Endometrium (tissue), 2 donors: Measurements from ENCODE around the gene TMEM200B.
"Not testable (repeated sequence)": the region's sequence is repeated elsewhere in the genome, so short reads cannot be mapped to it uniquely, and the experiment has no call there.

Source experiments
- FAIRE-seq: peaks from 2 replicates; lab custom pipeline; 2012; peaks lifted over from hg19 to GRCh38; lab: Jason Lieb, UNC
- donor health status: control.
- donor health status: control.

Gene TMEM200B

GRCh38 chr1:29133861-29134694 lies 10.4 kb upstream of the TMEM200B start:
- FAIRE-seq = no peak

- FAIRE-seq = not testable (repeated sequence)
These were observed 7.4 kb upstream of the TMEM200B start for GRCh38 chr1:29131056-29131455.

GRCh38 chr1:29129916-29130315 lies 6.2 kb upstream of the TMEM200B start:
- FAIRE-seq = no peak

DNA sequence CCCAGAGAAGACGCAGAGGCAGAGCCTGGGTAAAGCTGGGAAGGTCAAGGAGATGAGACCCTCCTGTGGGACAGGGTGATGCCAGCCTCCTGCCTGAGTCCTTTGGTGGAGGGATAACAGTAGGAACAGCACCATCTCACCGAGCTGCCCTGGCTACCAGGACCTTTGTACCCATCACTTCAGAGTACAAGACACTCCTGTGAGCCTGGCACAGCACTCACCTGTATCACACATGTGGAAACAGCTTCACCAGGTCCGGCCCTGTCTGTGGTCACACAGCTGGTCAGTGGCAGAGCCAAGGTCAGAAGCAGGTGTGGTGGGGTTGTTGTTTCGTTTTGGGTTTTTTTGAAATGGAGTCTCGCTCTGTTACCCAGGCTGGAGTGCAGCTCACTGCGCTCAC lies 5.0 kb upstream of the TMEM200B start:
- no peak for FAIRE-seq

- no peak for FAIRE-seq
These were observed 2.5 kb upstream of the TMEM200B start for GRCh38 chr1:29126198-29126597.

- no peak for FAIRE-seq
These were observed 2.1 kb upstream of the TMEM200B start for GRCh38 chr1:29125788-29126187.

- FAIRE-seq = no peak
These were observed 1.5 kb upstream of the TMEM200B start for GRCh38 chr1:29125237-29125641.

- FAIRE-seq = no peak
These were observed 898 bp upstream of the TMEM200B start for GRCh38 chr1:29124366-29125236.

GRCh38 chr1:29123053-29123886 lies 433 bp downstream of the TMEM200B start:
- no peak for FAIRE-seq

DNA sequence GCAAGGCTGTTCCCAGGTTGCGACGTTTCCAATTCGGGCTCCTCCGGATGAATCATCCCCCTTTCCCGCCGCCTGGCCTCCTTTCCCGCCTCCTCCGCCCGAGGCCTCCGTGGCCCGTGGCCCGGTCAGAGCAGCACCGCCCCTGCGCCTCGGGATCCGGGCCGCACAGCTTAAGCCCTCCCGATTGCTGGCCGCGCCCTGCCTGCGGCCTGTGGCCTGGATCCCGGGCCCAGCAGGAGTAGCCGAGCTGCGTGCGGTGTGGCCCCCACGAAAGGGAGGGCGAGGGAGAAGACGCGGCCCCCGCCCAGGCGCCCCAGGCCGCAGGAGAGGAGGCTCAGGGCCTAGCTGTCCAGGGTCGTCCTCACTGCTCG lies 1.0 kb downstream of the TMEM200B start:
- no peak for FAIRE-seq

DNA sequence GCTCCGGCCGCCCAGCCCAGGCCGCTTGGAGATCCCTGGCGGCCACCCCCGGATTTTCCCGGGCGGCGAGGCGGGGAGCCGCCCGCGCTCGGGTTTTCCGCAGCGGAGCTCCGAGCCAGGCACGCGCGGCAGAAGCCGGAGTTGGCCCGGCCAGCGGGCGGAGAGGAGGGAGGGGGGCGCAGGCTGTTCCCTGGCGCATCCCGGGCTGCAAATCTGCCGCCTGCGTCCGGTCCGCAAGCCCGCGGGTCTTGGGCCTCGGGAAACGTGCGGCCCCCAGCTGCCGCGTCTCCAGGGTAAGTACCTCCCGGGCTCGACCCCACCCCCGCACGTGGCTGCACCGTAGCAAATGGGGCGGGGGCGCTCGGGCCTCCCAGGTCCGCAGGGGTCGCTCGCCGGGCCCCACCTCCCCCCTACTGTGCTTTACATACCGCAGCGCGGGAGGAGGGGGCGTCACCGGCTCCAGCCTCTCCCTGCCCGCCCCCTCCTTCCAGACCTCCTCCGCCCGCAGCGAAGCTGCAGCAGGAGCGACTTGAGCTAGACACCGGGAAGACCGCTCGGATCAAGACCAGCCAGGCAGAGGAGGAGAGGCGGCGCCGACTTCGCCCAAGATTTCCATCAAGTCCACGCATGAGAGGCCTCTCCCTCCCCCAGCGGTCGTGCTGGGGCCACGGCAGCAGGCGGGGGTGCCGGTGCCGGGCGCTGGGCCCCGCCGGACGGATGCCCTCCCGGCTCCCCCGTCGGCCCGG lies 1.6 kb downstream of the TMEM200B start:
- FAIRE-seq = no peak

GRCh38 chr1:29121516-29121935 lies 2.2 kb downstream of the TMEM200B start:
- no peak for FAIRE-seq

- no peak for FAIRE-seq
These were observed 2.7 kb downstream of the TMEM200B start for GRCh38 chr1:29120947-29121485.

GRCh38 chr1:29120367-29120766 lies 3.3 kb downstream of the TMEM200B start:
- no peak for FAIRE-seq

DNA sequence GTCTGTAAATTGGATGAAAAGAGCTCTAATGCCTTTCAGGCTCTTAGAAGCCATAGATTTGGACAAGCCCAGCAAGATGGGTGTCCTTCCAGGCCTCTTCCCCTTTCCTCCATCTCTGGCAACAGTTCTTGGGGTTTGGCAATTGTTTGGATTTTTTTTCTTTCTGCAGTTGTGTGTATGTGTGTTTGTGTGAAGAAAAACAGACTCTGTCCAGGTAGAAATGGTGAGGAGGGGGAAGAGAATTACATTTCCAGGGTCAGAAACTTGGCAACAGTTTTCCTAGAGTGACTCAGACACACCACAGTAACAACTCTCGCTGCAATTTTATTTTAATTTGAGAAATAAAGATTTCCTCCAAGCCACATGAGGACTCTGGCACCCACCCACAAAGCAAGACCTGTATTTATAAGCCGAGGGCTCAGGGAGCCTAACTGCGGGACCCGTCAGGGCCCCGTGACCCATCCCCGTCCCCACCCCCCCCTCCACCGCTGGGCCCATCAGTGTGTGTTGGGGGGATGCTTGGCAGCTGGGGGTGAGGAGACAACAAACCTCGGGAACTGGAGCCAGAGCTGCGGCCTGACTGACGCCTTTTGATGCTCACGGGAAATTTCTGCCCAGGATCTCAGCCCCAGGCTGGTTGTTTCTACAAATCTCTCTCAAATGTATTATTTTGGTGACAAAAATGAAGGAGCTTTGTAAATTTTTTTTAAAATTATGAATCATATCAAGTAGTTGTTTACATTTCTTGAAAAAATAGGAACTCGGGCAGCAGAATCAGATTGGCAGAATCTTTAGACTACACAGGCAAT lies 4.4 kb downstream of the TMEM200B start:
- no peak for FAIRE-seq

GRCh38 chr1:29117381-29117780 lies 6.3 kb downstream of the TMEM200B start:
- no peak for FAIRE-seq

GRCh38 chr1:29114654-29115053 lies 9.0 kb downstream of the TMEM200B start:
- no peak for FAIRE-seq

- no peak for FAIRE-seq
These were observed 10.1 kb downstream of the TMEM200B start for GRCh38 chr1:29113413-29114117.

DNA sequence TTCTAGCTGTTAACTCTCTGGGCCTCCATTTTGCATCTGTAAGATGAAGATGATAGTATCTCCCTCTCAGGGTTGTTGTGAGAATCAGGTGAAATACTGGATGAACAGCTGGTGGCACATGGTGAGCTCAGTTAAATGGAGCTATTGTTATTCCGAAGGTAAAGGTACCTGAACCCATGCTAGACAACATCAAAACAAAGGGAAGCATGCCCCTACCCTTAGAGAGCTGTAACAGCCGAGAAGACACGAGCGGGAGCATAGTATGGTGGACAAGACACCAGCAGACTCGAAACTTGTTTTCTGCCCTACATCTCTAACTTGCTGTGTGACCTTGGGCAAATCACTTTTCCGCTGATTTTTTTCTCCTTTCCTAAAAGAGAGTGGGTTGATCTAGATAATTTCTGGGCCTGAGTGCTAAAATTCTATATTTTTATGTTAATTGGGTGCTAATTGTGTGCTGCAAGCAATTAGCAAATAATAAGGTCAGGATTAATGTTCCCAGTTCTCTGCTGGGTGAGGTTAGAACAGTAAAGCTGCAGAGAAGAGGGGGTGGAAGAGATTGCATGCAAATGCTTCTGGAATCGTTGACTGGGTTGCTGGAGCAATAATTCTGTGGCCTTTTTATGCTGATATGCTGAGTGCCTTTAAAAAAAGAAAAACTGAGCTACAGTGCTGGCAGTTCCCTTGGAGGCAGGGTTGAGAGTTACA lies 10.8 kb downstream of the TMEM200B start:
- no peak for FAIRE-seq
